Measurements from ENCODE around the gene RAB36.

Gene RAB36

DNA sequence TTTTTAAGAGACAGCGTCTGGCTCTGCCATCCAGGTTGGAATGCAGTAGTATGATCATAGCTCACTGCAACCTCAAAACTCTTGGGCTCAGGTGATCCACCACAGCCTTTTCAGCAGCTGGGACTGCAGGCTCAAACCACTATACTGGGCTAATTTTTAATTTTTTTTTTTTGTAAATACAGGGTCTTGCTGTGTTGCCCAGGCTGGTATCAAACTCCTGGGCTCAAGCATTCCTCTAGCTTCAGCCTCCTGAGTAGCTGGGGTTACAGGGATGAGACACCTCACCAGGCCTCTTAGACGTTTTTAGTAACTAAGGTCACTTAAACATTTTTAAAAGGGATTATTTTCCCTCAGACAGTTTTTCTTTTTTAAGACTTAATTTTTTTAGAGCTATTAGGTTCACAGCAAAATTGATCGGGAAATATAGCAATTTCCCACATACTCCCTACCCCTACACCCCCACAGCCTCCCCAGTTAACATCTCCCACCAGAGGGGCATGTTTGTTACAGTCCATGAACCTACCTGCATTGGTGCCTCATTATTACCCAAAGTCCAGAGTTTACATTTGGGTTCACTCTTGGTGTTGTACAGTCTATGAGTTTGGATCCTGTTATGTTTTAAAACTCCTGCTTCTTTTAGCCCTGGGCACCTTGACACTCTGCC lies 39.0 kb downstream of the RAB36 start:
- no peak for DNase-seq

- no peak for DNase-seq
Observed at GRCh38 chr22:23184764-23185113, 39.5 kb downstream of the RAB36 start.

DNA sequence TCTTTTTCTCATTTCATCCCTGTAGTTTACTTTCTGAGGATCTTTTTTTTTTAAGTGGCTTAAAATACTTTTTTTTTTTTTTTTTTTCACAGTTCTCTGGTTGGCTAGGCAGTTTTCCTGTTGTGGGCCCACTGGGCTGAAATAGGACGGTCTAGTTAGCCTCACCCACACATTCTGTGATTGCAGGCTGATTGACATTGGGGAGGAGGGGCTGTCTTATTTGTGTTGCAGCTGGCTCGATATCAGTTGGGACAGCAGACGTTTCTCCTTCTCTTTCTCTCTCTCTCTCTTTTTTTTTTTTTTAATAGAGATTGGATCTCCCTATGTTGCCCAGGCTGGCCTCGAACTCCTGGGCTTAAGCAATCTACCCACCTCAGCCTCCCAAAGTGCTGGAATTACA lies 41.9 kb downstream of the RAB36 start:
- DNase-seq: no peak

DNA sequence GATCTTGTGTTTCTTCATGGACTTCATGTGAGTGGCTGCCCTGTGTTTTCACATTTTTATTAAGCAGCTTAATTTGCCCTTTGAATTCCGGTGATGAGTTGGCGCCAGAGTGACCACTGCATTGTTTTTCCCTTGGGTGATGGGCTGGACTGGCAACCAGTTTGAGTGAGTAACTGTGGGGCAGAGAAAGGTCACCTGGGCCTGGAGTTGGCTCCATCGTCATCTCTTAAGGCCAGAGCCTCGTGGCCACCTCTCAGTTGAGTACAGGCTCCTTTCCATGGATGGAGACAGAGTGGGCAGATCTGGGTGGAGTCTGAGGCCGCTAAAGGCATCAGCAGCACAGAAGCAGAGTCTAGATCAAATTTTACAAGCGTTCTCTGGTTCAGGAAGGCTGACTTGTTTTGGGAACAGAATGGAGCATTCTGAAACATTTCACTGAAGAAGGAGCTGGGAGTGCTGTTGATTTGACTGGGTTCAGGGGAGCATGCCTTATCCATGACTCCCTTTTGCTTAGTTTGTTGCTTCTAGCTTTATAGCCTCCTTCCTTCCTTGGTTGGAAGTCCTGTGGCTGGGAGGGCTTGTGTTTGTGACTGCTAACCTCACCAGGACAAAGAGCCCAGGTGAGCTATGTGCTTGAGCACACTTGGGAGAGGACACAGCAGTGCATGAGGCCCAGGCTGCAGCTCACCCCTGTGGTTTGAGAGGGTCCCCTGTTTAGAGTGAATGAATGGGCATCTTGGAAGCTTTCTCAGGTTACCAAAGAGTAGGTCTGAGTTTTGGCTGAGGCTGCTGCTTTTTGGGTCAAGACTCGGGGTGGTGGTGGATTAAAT lies 42.8 kb downstream of the RAB36 start:
- DNase-seq: no peak

DNA sequence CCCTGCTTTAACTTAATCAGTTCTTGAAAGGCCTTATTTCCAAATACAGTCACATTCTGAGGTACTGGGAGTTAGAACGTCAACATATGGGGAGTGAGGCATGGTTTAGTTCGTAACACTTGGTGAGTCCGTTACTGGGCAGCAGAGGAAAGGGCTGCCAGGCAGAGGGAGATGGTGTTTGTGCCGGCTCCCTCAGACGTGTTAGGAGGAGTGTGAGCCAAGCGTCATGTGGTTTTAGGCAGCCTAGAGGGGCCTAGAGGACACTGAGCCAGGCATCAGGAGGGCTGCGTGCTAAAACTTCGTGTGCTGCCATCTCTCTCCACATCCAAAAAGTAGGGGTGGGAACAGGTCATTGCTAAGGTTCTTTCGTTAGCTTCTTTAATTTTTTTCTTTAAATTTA lies 45.2 kb downstream of the RAB36 start:
- DNase-seq: no peak

DNA sequence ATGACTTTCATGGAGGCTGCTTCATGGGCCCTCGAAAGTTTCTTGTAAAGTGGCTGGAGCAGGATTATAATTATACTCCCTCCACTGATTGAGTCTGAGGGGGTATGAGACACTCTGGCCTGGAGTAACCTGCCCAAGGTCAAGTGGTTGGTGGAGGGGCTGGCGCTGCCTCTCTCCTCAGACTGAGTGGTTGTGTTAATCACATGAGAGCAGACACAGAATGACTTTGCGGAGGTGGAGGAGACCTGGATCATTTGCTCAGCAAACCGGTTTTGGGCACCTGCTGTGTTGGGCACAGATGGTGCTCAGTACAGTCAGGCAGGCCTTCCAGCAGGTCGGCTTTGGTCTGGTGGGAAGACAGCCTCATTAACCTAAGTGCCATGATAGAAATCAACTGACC lies 46.9 kb downstream of the RAB36 start:
- no peak for DNase-seq

- no peak for DNase-seq
Observed at GRCh38 chr22:23192558-23192957, 47.3 kb downstream of the RAB36 start.

- DNase-seq: no peak
Observed at GRCh38 chr22:23193196-23193827, 48.0 kb downstream of the RAB36 start.

GRCh38 chr22:23193882-23194281 lies 48.6 kb downstream of the RAB36 start:
- DNase-seq: no peak

DNA sequence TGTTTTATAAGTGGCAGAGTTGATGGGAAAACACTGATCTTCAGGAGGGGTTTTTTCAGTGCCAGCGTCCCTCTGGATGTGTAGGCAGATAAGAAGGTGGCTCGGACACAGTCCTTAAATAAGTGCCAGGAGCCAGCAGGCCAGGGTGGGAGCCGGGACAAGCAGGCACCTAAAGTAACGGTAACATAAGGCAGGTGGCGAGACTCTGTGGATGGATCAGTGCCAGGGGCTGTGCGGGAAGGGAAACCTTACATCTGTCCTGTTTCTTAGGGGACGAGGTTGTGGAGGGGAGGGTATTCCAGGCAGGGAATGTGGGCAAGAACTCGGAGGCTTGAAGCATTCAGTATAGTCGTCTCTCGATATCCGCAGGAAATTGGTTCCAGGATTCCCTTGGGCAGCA lies 50.9 kb downstream of the RAB36 start:
- no peak for DNase-seq

GRCh38 chr22:23197836-23198235 lies 52.6 kb downstream of the RAB36 start:
- no peak for DNase-seq

DNA sequence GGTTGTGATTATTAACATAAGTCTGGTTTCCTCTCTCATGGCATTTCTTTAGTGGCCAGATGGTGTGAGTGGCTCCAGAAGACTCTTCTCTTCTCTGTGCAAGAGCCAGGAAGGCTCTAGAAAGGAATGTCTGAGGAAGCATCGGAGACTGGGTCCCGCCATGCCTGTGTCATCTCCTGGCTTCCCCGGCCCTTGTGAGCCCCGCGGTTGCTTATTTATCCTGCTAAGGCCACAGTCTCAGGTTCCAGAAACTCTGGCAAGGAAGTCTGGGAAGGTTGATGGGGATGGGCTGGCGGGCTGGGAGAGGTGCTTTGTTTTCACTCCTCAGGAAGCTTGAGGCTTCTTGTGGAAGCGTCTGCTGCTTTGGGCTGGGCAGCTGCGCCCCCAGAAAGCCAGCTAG lies 53.9 kb downstream of the RAB36 start:
- DNase-seq: no peak

- DNase-seq: no peak
Observed at GRCh38 chr22:23200898-23201297, 55.6 kb downstream of the RAB36 start.

DNA sequence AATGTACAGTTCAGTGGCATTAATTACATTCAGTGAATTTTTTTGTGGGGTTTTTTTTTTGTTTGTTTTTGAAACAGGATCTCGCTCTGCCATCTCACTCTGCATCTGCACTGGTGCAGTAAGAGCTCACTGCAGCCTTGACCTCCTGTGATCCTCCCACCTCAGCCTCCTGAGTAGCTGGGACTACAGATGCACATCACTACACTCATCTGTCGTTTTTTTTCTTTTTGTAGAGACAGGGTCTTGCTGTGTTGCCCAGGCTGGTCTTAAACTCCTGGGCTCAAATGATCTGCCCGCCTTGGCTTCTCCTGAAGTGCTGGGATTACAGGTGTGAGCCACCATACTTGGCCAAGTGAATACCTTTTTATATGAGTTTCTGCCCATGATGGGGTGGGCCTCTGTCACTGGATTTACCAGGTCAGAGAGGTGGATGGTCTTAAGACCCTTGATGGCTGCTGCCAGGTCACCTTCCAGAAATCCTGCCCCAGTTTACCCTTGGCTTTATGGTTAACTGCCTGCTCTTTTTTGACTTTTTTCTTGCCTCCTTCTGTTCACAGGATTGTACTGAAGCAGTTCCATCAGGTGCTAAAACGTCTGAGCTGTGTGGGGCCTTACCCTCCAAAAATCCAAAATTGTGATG lies 57.7 kb downstream of the RAB36 start:
- no peak for DNase-seq

DNA sequence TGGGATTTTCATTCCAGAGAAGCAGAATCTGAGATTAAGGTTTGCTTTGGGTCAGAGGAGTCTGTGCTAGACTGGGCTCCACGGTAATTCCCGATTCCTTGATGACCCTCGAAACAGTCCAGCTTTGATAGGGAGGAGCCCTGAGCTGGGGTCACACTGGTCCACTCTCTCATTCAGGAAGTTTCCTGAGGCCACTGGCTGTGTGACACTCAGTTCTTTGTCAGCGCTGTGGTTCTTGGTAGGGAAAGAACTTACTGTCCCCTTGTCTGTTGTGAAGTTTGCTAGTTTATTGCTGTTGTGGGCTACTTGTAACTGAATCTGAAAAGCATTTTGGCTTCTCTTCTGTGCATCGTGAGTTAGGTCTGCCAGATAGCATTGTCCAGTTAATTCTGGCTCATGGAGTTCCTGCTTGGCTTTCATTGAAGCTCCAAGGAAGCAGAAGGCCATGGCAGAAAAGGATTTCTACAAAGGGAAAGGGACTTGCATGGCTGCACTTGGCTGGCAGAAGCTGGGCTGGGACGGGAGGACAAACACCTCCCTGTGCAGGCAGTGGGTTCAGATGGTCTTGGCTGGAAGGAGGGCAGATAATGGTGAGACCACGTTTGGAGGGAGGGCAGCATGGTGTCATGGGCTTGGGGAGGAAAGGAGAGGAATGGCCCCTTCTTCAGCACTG lies 58.3 kb downstream of the RAB36 start:
- no peak for DNase-seq

DNA sequence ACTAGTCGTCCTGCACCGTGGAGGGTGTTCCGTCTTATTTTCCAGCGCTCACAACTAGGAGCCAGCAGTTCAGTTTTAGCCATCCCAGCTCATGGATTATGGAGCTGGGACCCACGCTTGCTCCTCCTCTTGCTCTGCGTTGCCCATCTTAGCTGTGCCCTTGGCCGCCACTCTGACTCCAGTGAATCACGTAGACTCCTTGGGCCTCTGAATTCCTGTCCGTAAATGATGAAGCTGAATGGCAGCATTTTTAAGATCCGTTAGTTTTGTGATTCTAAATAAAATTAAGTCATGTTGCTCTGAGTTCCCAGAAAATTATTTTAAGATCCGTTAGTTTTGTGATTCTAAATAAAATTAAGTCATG lies 58.8 kb downstream of the RAB36 start:
- no peak for DNase-seq

GRCh38 chr22:23204541-23205157 lies 59.4 kb downstream of the RAB36 start:
- no peak for DNase-seq

GRCh38 chr22:23205339-23206049 lies 60.2 kb downstream of the RAB36 start:
- no peak for DNase-seq

- no peak for DNase-seq
Observed at GRCh38 chr22:23206915-23207314, 61.6 kb downstream of the RAB36 start.

GRCh38 chr22:23207729-23208393 lies 62.6 kb downstream of the RAB36 start:
- DNase-seq: no peak

DNA sequence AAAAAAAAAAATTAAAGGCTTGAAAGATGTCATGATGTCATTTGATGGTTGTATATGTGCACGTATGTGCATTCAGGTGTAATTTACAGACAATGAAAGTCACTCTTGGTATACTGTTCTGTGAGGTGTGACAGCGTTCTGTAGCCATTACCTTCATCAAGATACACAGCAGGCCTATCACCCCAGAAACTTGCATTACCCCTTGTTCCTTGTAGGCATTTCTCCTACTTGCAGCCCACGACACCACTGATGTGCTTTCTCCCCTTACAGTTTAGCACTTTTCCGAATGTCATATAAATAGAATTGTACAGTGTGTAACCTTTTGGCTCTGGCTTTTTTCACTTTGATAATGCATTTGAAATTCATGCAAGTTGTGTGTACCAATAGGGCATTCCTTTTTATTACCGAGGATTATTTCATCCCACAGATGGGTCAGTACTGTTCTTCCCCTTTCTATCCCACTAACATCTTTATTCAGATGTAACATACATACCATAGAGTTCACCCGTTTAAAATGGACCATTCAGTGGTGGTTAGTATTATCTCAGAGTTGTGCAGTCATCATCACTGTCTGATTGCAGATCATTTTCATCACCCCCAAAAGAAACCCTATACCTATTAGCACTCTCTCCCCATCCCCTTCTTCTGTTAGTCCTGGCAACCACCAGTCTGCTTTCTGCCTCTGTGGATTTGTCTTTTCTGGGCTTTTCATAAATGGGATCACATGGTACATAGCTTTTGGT lies 65.3 kb downstream of the RAB36 start:
- no peak for DNase-seq

Data from T-helper 2 cell (primary cell).